IMR-90 (cell line): ENCODE data around the gene DUSP28. TPM values are rescaled to one million over a fixed set of nuclear protein-coding genes. Genes with fewer than 3 reads are reported as not detected.

Source experiments
- ATAC-seq: fragments of 200-7000 bp; cut with Tn5 transposase; 2 replicates; pipeline ENCODE4 v1.9.1; 2020; ENCODE audit warnings: low read depth, mild to moderate bottlenecking, moderate library complexity
- BruUV-seq: library from RNA; stranded (reverse); fragments of 400-500 nt; replicated peaks from 2 replicates; lab custom pipeline; 2021; lab: Mats Ljungman, UMichigan
- CTCF ChIA-PET: fragments of 300-600 bp; formaldehyde crosslinking; extraction: SDS; loops from one replicate; lab custom pipeline; 2021; ENCODE audit warnings: antibody characterized with exemption; lab: Yijun Ruan, JAX
- POLR2A ChIA-PET: fragments of 300-600 bp; sonication (Branson Sonifier 250); formaldehyde crosslinking; loops from one replicate; lab custom pipeline; 2022; ENCODE audit warnings: antibody characterized with exemption; ENCODE audit not compliant: unreplicated experiment; lab: Charles Lee
- DNase-seq: peaks from one replicate; pipeline ENCODE4 v3.0.0; 2013
- H2AFZ ChIP-seq: replicated peaks from 2 replicates; pipeline ENCODE3; 2013; ENCODE audit warnings: low read length, mild to moderate bottlenecking; ENCODE audit not compliant: poor library complexity
- H2AK5ac ChIP-seq: 2 replicates; pipeline ENCODE4 v1.6.1; 2013; ENCODE audit warnings: low read depth, low read length, inconsistent platforms
- H2AK9ac ChIP-seq: replicated peaks from 2 replicates; pipeline ENCODE3; 2013; ENCODE audit warnings: mild to moderate bottlenecking, low read depth, low read length, moderate library complexity; ENCODE audit not compliant: poor library complexity
- H2BK120ac ChIP-seq: 2 replicates; pipeline ENCODE4 v1.6.1; 2013; ENCODE audit warnings: low read depth, low read length, inconsistent platforms
- H2BK15ac ChIP-seq: 3 replicates; pipeline ENCODE4 v1.6.1; 2013; ENCODE audit warnings: low read depth, low read length, inconsistent platforms
- H2BK20ac ChIP-seq: 2 replicates; pipeline ENCODE4 v1.6.1; 2013; ENCODE audit warnings: low read depth, mild to moderate bottlenecking, inconsistent platforms, low read length, moderate library complexity
- H2BK5ac ChIP-seq: 2 replicates; pipeline ENCODE4 v1.6.1; 2013; ENCODE audit warnings: mild to moderate bottlenecking, low read depth, low read length, inconsistent platforms; ENCODE audit not compliant: poor library complexity, severe bottlenecking
- H3K14ac ChIP-seq: replicated peaks from 2 replicates; pipeline ENCODE4 v1.6.1; 2013; ENCODE audit warnings: low read depth, low read length, inconsistent platforms
- H3K18ac ChIP-seq: 2 replicates; pipeline ENCODE4 v1.6.1; 2013; ENCODE audit warnings: low read depth, low read length, control low read depth
- H3K23ac ChIP-seq: 2 replicates; pipeline ENCODE4 v1.6.1; 2013; ENCODE audit warnings: low read depth, low read length, inconsistent platforms
- H3K27ac ChIP-seq: 2 replicates; pipeline ENCODE4 v1.5.1; 2013; ENCODE audit warnings: mild to moderate bottlenecking, control low read depth, low read length; ENCODE audit not compliant: insufficient read depth
- H3K27me3 ChIP-seq: 2 replicates; pipeline ENCODE4 v1.6.1; 2013; ENCODE audit warnings: low read length; ENCODE audit not compliant: control insufficient read depth, insufficient read depth
- H3K36me3 ChIP-seq: 2 replicates; pipeline ENCODE4 v1.6.1; 2013; ENCODE audit warnings: low read length, mixed read lengths; ENCODE audit not compliant: control insufficient read depth, insufficient read depth
- H3K4ac ChIP-seq: 2 replicates; pipeline ENCODE4 v1.6.1; 2013; ENCODE audit warnings: low read depth, low read length, inconsistent platforms
- H3K4me1 ChIP-seq: 2 replicates; pipeline ENCODE4 v1.6.1; 2013; ENCODE audit warnings: low read length, mixed read lengths; ENCODE audit not compliant: control insufficient read depth, insufficient read depth
- H3K4me2 ChIP-seq: 2 replicates; pipeline ENCODE4 v1.6.1; 2013; ENCODE audit warnings: low read depth, mild to moderate bottlenecking, control low read depth, low read length, moderate library complexity
- H3K4me3 ChIP-seq: 2 replicates; pipeline ENCODE4 v1.5.1; 2013; ENCODE audit warnings: low read depth, mild to moderate bottlenecking, control low read depth, low read length, moderate library complexity; ENCODE audit not compliant: insufficient read depth
- H3K56ac ChIP-seq: 2 replicates; pipeline ENCODE4 v1.6.1; 2013; ENCODE audit warnings: low read length, inconsistent platforms; ENCODE audit not compliant: insufficient read depth; ENCODE audit errors: extremely low read depth
- H3K79me1 ChIP-seq, 2 experiments: 2 replicates each; pipeline ENCODE4 v1.6.1; 2013; ENCODE audit warnings: low read length in 2 of 2, inconsistent platforms in 1 of 2, low read depth in 1 of 2
- H3K9ac ChIP-seq: 2 replicates; pipeline ENCODE4 v1.6.1; 2013; ENCODE audit warnings: low read depth, low read length, control low read depth
- H3K9me1 ChIP-seq: 2 replicates; pipeline ENCODE4 v1.6.1; 2013; ENCODE audit warnings: low read length, inconsistent platforms; ENCODE audit not compliant: insufficient read depth
- H3K9me3 ChIP-seq: 2 replicates; pipeline ENCODE4 v1.6.1; 2013; ENCODE audit warnings: low read length; ENCODE audit not compliant: control insufficient read depth, insufficient read depth
- H4K20me1 ChIP-seq: 2 replicates; pipeline ENCODE4 v1.6.1; 2013; ENCODE audit warnings: low read length, inconsistent platforms; ENCODE audit not compliant: insufficient read depth
- H4K5ac ChIP-seq: 2 replicates; pipeline ENCODE4 v1.6.1; 2013; ENCODE audit warnings: mild to moderate bottlenecking, low read depth, low read length, control low read depth
- H4K8ac ChIP-seq, 2 experiments: 2 replicates each; pipeline ENCODE4 v1.6.1; 2013; ENCODE audit warnings: low read depth in 2 of 2, low read length in 2 of 2, control low read depth in 1 of 2, inconsistent platforms in 1 of 2
- H4K91ac ChIP-seq: 2 replicates; pipeline ENCODE4 v1.6.1; 2013; ENCODE audit warnings: low read depth, low read length, inconsistent platforms; ENCODE audit not compliant: insufficient read depth
- CEBPB ChIP-seq: IDR thresholded peaks from 2 replicates; pipeline ENCODE4 v1.6.1; 2012; ENCODE audit warnings: low read depth, low read length, improper control_type of control experiment
- FOS ChIP-seq: fragments of 150-350 bp; IDR thresholded peaks from 2 replicates; pipeline ENCODE4 v1.6.1; 2016; ENCODE audit warnings: low read depth, low read length
- WGBS, 2 experiments: methylation state at CpG; one replicate each; pipeline versions ENCODE4 v1.1.5 to v1.1.7; 2013; ENCODE audit warnings: missing lambda C conversion rate in 2 of 2; ENCODE audit not compliant: insufficient read length in 1 of 2; ENCODE audit errors: extremely low coverage in 2 of 2; 5-methylcytosine and 5-hydroxymethylcytosine counted together
- dilution Hi-C: fragments of 300-500 bp; cut with HindIII; formaldehyde crosslinking; loops from one replicate; pipeline ENCODE4 v1.14.3; 2018; ENCODE audit warnings: low sequenced_read_pairs; ENCODE audit not compliant: unreplicated experiment
- in situ Hi-C: fragments of 300-500 bp; cut with MboI; formaldehyde crosslinking; loops from 3 replicates; pipeline ENCODE4 v1.14.3; 2019; ENCODE audit warnings: low sequenced_read_pairs, inconsistent platforms, mixed read lengths
- intact Hi-C: fragments of 100-400 bp; cut with micrococcal nuclease; formaldehyde crosslinking; loops from 2 replicates; pipeline ENCODE4 v1.10.0; 2022
- polyA plus RNA-seq, 3 experiments: library from polyadenylated mRNA; depleted of rRNA; stranded (reverse); fragments of >200 nt; gene quantifications; 2 replicates each; pipeline ENCODE4 v1.2.3, GENCODE V29; 2012; ENCODE audit warnings: low replicate concordance in 1 of 3
- total RNA-seq: library from RNA; depleted of rRNA; stranded (reverse); fragments of >200 nt; gene quantifications from 2 replicates; pipeline ENCODE4 v1.2.3, GENCODE V29; 2012
- TF ChIP-seq, protein P1 (sequence below): fragments of 150-350 bp; IDR thresholded peaks from 2 replicates; pipeline ENCODE4 v1.6.1; 2016; ENCODE audit warnings: low read depth, mild to moderate bottlenecking, low read length, moderate library complexity, borderline replicate concordance

Gene DUSP28
- total and polyA plus RNA-seq, 2 of the 4 experiments (the other 2 are of a cell fraction): 1.1 to 3.3 TPM

DNA sequence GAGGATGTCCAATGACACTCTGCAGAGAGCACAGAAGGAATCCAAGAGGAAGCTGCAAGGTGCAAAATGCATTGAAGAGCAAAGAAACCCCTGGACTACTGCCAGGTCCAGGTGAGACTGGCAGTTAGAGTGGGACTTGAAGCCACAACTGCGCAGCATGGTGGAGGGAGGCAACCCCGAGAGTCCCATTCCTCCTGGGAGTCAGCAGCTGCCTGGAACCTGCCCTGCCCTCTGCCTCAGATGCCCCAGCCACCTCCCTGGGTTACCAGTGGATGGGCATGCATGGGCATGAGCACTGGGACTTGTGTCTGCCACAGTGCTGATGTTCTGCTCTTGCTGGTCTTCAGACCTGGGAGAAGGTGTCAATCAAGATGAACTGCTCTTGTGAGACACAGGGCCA lies 45.5 kb upstream of the DUSP28 start (continued):
- no peak for TF ChIP-seq FOS

DNA sequence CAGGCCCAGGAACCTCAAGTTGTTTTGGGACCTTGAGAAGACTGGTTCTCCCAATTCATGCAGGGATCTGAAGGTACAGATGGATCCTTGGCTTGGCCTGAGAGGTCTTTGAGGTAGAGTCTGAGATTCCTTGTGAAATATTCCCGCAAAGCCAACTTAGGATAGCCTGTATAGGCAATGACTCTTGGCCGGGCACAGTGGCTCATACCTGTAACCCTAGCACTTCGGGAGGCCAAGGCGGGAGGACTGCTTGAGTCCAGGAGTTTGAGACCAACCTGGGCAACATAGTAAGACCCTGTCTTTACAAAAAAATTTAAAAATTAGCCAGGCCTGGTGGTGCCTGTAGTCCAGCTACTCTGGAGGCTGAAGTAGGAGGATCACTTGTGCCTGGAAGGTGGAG lies 42.8 kb upstream of the DUSP28 start:
- H3K56ac ChIP-seq: no peak overlapping the region
- H4K20me1 ChIP-seq: 0 out of 2 replicates have a peak, but pooled peaks cover 3% of the 10 kb centered on the region
- no peak overlapping the region for H2AK5ac ChIP-seq
- H3K9ac ChIP-seq: no peak overlapping the region
- in situ Hi-C loops: loop anchor here (5.0 kb wide), 1 partner anchor 190 kb away; no protein-coding TSS in a partner anchor
- no peaks in the 10 kb centered on the region for H3K79me1 ChIP-seq
- POLR2A ChIA-PET: no interaction called here
- H3K27ac ChIP-seq: no peak overlapping the region
- H2BK20ac ChIP-seq: no peak overlapping the region
- no peak overlapping the region for H2BK5ac ChIP-seq
- no peaks in the 10 kb centered on the region for H3K9me1 ChIP-seq
- WGBS, 2 experiments: no CpG with 5 or more reads among the region's 4 CpGs
- ATAC-seq: no peak
- H2AFZ ChIP-seq: no peak overlapping the region
- H3K14ac ChIP-seq: no peak overlapping the region
- dilution Hi-C loops: no loop called here
- no peak overlapping the region for H3K18ac ChIP-seq
- H3K27me3 ChIP-seq: no peaks in the 10 kb centered on the region
- BruUV-seq: no TSS peak
- H2AK9ac ChIP-seq: no peak overlapping the region
- H3K9me3 ChIP-seq: peaks cover 2% of the 10 kb centered on the region
- H3K4ac ChIP-seq: no peak overlapping the region
- intact Hi-C loops: no loop called here
- no peak overlapping the region for H4K5ac ChIP-seq
- no peaks in the 10 kb centered on the region for H3K36me3 ChIP-seq
- TF ChIP-seq, protein P1, sequence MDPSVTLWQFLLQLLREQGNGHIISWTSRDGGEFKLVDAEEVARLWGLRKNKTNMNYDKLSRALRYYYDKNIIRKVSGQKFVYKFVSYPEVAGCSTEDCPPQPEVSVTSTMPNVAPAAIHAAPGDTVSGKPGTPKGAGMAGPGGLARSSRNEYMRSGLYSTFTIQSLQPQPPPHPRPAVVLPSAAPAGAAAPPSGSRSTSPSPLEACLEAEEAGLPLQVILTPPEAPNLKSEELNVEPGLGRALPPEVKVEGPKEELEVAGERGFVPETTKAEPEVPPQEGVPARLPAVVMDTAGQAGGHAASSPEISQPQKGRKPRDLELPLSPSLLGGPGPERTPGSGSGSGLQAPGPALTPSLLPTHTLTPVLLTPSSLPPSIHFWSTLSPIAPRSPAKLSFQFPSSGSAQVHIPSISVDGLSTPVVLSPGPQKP: no peak
- TF ChIP-seq CEBPB: no peak
- H2BK120ac ChIP-seq: no peak overlapping the region
- no peak overlapping the region for H4K91ac ChIP-seq
- CTCF ChIA-PET: no interaction called here
- H3K4me1 ChIP-seq: peaks cover 1% of the 10 kb centered on the region; the same call in 1 of the 2 replicates
- no peak for DNase-seq
- no peak overlapping the region for H3K4me3 ChIP-seq
- no peak overlapping the region for H3K4me2 ChIP-seq
- no peak overlapping the region for H4K8ac ChIP-seq
- H3K23ac ChIP-seq: no peak overlapping the region
- H2BK15ac ChIP-seq: no peak overlapping the region
